Stimulated activated CD8-positive, alpha-beta memory T cell treated with anti-CD3 and anti-CD28 coated beads, Interleukin-7, amount 100 ng/mL, for 4 hours (primary cell): ENCODE measurements around the gene C3orf33.
"Not testable (repeated sequence)": the region's sequence is repeated elsewhere in the genome, so short reads cannot be mapped to it uniquely, and the experiment has no call there.

ENCODE experiments used
- DNase-seq, 2 donors: peaks; one replicate each; pipeline ENCODE4 v3.0.0-alpha.2; 2020; ENCODE audit warnings: low read depth in 2 of 2

C3orf33 gene, protein sequence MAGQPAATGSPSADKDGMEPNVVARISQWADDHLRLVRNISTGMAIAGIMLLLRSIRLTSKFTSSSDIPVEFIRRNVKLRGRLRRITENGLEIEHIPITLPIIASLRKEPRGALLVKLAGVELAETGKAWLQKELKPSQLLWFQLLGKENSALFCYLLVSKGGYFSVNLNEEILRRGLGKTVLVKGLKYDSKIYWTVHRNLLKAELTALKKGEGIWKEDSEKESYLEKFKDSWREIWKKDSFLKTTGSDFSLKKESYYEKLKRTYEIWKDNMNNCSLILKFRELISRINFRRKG

DNA sequence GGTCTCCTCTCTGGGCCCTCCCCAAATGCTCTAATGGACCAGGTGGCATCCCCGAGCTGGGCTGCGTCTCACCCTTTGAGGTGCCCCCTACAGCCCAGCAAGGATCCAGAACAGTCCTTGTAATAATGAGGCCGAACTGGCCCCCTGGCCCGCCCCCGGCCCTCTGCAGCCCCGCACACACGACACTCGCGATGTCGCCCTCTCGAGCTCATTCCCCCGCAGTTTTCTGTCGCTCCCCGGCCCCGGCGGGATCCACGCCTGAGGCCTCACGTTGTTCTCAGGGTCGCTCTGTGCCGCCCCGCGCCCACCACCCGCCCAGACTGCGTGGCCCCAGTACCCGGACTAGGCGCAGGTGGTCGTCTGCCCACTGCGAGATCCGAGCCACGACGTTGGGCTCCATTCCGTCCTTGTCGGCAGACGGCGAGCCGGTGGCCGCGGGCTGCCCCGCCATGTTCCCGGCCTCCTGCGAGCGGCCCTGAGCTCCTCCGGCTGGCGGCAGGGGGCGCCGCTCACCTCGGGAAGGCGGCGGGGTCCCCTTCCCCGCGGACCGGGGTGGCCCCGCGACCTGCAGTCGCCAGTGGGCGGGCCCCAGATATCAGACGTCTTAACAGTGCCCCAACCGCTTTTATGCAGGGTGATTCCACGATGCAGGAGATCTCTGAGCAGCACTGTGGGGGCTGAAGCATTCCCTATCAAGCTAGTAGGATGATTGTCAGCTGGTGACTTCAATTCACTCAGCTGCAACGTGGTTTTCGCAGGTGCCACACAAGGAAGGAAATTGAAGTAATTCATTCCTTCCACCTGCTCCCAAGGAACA, at the start of gene C3orf33:
C3orf33 (minus strand) TSS at position 477 of the 817 bp plus-strand sequence; CDS start at position 451, 26 bp downstream.
- DNase-seq, result peak; percentile 58 to 76

DNA sequence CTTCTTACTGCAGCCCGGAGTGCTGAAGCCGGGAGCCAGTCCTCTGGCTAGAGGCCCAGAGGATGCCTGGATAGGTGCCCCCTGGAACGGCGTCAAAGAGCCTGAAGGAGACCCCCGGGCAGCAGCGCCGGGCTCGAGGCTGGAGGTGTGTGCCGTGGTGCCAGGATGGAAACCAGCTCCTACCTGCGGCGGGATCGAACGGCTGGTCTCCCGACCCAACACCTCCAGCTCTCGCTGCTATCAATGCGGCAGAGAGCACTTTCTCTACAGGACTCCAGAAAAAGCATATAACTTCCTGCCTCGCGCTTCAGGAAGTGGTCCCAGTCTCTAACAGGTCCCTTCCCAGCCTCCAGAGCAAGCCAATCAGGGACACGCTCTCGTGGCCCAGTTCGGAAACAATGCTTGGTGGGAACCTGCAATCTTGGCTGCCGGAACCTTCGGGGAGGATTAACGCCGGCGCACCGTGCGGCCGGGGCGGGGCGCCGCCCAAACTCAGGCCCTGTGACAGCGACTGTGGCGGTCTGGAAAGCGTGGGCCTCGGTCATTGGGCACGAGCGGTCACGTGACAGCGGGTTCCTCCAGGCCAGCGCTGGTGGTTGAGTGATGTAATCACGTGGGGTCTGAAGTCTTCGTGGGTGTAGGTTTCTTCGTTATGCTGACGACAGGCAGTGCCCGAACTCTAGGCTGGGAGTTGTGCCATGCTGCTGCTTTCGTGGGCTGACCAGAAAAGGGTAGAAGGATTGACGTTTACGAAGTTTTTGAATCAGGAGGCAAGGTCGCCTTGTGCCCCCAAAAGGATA, 48.3 kb upstream of the C3orf33 start, which contains the start of gene SLC33A1:
SLC33A1 (minus strand) TSS at position 287 of the 800 bp plus-strand sequence. CDS start 430 bp downstream, outside the sequence.
- peak; percentile 99 for DNase-seq

DNA sequence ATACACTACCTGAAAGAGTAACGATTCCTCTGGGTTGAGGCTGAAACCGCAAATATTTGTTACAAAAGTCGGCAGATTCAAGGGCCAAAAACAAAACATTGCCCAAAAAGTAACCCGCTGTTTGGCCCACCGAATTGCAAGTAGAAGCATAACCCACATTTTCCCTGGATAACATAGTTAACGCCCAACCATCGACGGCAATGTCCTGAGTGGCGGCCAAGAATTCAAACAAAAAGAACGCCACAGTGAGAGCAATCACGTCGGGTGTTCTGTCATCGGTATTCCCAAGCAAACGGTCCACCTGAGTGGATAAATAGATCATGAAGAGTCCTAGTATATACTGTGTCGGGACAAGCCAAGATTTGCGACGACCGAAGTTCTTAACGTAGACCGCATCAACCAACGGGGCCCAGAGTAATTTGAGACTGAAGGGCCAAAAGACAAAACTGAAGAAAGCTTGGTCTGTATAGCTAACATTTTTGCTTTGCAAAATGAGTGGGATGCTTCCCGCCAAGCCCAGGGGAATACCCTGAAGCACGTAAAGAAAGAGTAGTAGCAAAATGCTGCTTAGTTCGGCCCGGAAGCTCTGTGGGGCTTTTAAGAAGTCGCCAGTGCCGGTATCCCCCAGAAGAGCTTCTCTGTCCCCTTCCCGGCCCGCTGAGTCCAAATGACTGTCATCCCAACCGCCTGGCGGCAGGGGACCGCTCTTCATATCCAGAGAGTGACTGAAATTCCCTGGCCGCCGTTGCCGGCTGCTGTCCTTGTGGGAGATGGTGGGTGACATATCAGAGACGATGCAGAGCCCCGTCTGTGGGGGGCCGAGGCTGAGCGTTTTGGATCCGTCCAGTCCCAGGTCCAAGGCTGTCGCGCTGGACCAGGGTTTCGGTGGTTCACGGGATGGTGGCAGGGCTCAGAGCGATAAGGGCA, 47.4 kb upstream of the C3orf33 start:
- peak in 1 of 2 donors; percentile 6 for DNase-seq

DNA sequence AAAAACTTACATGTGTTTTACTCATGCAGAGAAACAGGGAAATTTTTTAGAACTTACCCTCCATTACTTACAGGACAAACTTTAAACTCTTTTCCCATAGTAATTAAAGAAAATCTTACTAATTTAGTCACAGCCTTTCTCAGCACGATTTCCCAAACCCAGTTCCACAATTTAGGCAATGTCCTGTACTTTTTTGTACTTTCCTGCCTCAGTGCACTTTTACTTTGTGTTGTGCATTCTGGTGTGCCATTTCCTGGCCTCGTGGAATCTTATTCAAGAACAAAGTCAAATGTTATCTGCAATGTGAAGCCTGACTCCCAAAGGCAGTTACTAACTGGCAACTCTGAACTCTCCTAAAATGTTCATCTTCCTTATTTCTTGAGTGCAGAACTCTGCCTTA, 46.3 kb upstream of the C3orf33 start:
- no peak for DNase-seq

DNA sequence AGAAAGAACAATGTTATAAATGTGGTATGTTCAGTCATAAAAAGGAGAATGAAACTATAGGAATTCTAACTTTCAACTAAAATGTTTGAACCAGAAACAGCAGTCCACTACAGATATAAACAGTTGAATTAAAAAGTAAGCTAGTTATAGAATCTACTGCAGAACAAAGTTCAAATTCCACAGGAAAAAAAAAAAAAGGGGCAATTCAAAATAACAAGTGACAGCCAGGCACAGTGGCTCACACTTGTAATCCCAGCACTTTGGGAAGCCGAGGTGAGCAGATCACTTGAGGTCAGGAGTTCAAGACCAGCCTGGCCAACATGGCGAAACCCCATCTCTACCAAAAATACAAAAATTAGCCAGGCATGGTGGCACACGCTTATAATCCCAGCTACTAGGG, 43.3 kb upstream of the C3orf33 start:
- not testable (repeated sequence) for DNase-seq

DNA sequence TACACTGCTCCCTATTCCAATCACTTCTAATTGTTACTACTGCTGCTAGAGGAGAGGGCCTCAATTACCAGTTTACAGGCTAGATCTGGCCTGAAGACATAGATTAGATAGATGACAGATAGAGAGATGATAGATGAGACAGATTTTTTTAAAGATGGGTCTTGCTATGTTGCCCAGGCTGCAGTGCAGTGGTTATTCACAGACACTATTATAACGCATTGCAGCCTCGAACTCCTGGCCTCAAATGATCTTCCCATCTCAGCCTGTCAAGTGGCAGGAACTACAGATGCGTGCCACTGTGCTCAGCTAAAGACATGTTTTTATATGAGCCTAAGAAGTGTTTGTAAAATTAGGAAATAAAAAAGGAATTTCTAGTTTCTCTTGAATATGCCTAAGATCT, 41.9 kb upstream of the C3orf33 start:
- DNase-seq, result no peak

DNA sequence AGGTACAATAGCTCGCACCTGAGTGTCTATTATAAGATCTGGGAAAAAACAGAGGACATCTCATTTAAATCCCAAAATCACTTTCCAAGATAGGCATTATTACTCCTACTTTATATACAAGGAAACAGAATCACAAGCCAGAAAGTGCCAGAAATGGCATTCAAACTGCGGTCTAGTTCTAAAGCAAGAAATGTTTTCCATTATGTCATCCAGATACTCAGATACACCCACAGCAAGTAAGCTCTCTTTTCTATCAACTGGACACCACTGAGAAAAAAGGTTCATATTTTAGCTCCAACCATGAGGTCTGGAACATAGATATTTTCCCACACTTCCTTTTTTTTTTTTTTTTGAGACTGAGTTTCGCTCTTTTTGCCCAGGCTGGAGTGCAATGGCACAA, 40.0 kb upstream of the C3orf33 start:
- no peak for DNase-seq

DNA sequence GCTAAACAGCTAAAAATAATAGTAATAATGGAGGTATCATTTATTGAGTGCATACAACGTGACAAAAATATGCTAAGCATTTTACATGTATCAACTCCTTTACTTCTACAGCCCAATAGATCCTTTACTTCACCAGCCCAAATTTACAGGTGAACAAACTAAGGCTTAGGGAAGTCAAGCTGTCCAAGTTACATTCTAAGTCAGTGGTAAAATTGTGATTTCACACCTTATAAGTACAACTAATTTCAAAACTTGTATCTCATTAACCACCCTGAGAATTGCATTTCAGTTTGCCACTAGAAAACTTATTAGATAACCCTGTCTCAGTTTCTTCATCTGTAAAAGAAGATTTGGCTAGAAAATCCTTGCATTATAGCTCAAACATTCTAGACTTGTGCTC, 37.5 kb upstream of the C3orf33 start:
- no peak for DNase-seq

DNA sequence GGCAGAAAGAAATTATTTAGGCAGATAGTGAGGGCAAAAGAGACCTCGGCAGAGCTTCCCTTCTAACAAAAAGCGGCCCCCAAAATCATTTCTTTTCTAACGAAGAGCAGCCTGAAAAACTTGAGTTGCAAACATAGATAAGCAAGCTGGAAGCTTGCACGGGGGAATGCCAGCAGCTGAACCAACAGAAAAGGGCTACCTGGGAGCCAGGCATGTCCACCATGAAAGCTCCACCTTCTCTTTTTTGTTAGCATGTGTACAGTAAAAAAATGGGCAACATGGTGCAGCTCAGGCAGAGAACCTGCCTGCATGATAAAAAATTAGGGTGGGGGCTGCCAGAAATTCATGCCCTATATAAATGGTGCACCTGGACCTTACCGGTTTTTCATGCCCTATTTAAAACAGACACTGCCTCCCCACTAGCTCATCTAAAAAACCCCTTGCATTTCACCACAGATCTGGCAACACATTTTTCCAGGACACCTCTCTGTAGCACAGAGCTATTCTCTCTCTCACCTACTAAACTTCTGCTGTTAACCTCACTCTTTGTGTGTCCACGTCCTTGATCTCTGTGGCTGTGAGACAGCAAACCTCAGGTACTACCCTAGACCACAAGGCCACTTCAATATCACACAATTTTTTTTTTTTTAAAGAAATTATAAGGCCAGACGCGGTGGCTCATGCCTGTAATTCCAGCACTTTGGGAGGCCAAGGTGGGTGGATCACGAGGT, 29.4 kb upstream of the C3orf33 start:
- no peak for DNase-seq

DNA sequence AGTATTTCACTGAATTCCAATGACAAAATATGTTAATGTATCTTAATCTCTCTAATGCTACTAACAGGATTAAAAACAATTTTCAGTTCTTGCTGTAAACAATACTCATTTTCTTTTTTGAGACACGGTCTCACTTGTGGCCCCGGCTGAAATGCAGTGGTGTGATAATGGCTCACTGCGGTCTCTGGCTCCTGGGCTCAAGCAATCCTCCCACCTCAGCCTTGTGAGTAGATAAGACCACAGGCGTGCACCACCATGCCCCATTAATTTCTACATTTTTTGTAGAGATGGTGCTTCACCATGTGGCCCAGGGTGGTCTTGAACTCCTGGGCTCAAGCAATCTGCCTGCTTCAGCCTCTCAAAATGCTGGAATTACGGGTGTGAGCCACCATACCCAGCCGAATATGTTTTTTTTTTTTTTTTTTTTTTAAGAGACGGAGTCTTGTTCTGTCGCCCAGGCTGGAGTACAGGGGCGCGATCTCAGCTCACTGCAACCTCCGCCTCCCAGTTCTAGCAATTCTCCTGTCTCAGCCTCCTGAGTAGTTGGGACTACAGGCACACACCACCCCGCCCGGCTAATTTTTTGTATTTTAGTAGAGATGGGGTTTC, 22.5 kb upstream of the C3orf33 start:
- not testable (repeated sequence) for DNase-seq

DNA sequence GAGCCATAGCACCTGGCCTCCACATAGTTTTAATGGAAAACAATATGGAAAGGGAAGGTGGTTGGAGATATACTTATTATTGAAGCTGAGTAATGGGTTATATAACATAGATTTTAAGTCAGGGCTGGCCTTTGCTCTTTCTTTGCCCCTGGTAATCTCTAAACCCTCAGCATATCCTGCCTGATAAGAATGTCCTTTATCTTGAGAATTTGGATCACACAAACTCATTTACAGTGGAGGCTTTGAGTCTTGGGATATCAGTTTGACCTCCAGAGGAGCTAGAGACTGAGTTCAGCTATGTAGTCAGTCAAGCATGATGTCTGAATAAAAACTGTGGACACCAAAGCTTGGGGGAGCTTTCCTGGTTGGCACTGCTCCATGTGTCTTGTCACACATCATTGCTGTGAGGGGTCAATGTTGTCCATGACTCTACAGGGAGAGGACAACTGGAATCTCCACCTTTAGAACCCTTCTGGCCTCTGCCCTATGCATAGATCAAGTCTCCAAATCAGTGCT, 9.0 kb upstream of the C3orf33 start:
- no peak for DNase-seq

DNA sequence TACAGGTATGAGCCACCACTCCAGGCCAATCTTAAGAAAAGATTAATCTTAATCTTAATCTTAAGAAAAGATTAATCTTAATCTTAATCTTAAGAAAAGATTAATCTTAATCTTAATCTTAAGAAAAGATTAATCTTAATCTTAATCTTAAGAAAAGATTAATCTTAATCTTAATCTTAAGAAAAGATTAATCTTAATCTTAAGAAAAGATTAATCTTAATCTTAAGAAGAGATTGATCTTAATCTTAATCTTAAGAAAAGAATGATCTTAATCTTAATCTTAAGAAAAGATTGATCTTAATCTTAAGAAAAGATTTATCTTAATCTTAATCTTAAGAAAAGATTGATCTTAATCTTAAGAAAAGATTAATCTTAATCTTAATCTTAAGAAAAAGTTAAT, 7.1 kb upstream of the C3orf33 start:
- not testable (repeated sequence) for DNase-seq

DNA sequence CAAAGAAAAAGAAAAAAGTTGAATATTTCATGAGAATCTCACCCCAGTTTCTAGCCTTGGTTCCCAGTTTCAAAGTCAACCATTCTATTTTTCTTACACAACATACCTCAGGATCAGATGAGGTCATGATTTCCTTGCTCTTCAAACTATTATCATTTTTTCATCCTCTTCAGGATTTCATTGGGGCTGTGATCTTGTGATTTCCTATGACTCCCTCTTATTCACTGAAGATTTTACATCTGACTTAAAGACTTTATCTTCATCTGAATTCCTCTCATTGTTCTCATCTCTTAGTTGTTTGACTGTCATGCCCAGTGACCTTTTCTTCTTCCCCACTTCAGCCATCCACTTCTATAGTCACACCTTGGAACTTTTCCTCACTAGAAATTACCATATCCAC, 3.1 kb upstream of the C3orf33 start:
- DNase-seq, result no peak

DNA sequence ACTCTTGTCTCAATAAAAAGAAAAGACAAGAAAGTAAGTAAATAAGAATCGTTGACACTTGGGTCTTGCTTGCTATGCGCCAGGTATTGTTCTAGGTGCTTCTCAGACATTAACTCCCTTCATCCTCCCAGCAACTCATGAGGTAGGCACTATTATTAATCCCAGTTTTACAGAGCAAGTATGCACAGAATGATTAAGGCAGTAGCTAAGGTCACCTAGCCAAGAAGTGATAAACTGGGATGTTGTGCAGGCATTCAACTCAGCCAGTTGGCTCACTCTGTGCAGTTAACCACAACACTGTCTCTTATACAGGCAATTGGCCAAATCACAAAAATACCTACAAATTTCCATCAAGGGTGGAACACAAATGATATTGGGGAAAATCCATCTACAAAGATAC, 1.7 kb upstream of the C3orf33 start:
- no peak for DNase-seq

DNA sequence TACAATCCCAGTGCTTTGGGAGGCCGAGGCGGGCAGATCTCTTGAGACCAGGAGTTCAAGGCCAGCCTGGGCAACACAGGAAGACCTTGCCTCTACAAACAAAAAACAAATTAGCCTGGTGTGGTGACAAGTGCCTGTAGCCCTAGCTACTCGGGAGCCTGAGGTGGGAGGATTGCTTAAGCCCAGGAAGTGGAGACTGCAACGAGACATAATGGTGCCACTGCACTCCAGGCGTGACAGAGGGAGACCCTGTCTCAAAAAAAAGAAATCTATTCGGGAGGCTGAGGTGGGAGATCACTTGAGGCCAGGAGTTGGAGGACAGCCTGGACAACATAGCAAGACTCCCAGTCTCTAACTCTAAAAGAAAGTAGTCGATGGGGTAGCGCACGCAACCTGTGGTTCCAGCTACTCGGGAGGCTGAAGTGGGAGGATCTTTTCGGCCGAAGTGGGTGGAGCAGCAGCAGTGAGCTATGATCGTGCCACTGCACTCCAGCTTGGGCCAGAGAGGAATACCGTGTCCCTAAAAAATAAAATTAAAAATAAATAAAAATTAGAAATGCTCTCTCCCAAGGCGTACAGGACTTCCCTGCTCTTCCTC, 775 bp downstream of the C3orf33 start:
- peak in 1 of 2 donors; percentile 21 for DNase-seq

DNA sequence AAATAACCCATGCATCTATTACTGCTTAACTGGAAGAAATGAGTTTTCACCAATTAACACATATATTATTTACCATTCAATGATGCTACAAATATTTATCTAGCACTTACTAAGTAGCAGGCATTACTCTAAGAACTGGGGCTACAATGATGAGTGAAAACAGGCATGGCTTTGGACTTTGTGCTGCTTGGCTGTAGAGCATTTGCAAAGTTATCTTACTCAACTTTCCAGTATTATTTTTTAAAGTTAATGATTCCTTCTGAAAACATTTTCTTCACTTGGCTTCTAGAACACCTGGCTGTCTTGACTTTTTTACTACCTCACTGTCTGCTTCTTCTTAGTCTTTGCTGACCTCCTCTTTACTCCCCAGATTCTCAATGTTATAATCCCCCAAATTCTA, 1.8 kb downstream of the C3orf33 start:
- DNase-seq, result no peak

DNA sequence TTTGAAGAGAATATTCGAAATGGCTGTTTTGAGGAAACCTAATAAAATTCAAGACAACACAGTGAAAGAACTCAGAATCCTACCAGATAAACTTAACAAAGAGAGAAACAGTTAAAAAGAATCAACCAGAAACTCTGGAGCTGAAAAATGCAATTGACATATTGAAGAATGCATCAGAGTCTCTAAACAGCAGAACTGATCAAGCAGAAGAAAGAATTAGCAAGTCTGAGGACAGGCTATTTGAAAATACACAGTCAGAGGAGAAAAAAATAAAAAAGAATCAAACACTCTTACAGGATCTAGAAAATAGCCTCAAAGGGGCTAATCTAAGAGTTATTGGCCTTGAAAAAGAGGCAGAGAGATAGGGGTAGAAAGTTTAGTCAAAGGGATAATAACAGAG, 13.5 kb downstream of the C3orf33 start:
- DNase-seq, result no peak

DNA sequence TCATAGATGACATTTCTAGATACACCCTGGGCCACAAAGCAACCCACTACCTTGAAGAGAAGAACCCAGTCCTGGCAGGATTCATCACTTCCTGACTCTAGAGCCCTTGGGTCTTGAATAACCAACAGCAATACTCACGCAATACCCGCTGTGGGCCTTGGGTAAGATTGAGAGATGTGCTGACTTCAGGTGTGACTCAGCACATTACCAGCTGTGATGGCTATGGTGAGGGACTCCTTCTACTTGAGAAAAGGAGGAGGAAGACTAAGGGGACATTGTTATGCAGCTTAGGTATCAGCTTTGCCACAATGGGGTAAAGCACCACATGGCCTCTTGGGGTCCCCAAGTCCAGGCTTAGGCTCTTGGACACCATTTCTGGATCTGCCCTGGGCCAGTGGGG, 14.9 kb downstream of the C3orf33 start:
- no peak for DNase-seq

DNA sequence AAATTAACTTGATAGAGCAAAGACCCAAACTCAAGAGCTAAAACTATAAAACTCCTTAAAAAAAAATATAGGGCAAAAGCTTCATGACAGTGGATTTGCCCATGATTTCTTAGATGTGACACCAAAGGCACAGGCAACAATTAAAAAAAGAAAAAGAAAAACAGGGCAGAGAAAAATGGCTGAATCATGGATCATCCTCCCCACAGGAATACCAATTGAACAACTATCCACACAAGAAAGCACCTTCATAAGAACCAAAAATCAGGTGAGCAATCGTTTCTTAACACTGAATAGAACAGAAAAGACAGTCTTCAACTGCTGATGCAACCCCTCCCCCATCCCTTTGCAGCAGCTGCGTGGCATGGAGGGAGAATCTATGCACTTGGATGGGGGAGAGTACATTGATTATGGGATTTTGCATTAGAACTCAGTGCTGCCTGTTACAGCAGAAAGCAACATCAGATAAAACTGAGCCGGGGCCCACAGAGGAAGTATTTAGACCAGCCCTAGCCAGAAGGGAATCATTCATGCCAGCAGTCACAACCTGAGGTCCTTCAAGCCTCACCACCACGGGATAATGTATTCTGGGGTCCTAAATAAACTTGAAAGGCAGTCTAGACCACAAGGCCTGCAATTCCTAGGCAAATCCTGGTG, 15.7 kb downstream of the C3orf33 start:
- DNase-seq, result no peak
